ENCODE results near the gene RPS6KA3.

DNA sequence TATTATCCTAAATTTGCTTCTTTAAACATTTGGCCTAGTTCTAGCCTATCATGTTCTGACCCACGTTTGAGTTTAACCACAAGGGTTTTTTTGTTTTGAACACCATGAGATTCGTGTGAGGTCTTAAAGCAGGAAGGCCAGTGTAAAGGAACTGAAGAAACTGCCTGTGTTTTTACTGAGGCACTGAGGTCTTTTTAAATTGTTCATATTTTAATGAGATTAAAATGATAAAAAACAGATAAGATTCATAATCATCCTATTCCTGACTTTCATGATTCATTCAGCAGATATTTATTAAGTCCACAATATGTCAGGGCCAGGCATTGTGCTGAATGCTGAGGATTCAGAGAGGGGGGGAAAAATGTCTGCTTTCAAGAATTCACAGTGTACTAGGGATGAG, 3.2 kb downstream of the RPS6KA3 start:
- TF ChIP-seq, protein P1, sequence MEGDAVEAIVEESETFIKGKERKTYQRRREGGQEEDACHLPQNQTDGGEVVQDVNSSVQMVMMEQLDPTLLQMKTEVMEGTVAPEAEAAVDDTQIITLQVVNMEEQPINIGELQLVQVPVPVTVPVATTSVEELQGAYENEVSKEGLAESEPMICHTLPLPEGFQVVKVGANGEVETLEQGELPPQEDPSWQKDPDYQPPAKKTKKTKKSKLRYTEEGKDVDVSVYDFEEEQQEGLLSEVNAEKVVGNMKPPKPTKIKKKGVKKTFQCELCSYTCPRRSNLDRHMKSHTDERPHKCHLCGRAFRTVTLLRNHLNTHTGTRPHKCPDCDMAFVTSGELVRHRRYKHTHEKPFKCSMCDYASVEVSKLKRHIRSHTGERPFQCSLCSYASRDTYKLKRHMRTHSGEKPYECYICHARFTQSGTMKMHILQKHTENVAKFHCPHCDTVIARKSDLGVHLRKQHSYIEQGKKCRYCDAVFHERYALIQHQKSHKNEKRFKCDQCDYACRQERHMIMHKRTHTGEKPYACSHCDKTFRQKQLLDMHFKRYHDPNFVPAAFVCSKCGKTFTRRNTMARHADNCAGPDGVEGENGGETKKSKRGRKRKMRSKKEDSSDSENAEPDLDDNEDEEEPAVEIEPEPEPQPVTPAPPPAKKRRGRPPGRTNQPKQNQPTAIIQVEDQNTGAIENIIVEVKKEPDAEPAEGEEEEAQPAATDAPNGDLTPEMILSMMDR (IDR thresholded peaks at IDR 0.05), result no peak
- TF ChIP-seq EP300 (IDR thresholded peaks at IDR 0.05) (no peak), POLR2AphosphoS5 (IDR thresholded peaks at IDR 0.05) (no peak)
